ENCODE results near the gene SMC3.
A peak's percentile ranks its signal among the peaks of the same experiment; 100 is the strongest.

The SMC3 gene

GRCh38 chr10:110558041-110558440 is 9.5 kb upstream of the SMC3 start:
- no peaks in the 10 kb centered on the region for H3K36me3 ChIP-seq
- H3K4me3 ChIP-seq (ENCODE audit: low read depth, low read length): no peak overlapping the region
- TF ChIP-seq CTCF (IDR thresholded peaks at IDR 0.05; ENCODE audit: low read depth, low read length): no peak
- H3K9me3 ChIP-seq (ENCODE audit: severe bottlenecking): no peaks in the 10 kb centered on the region
- H3K27ac ChIP-seq: no peak overlapping the region
- DNase-seq: no peak
- no peaks in the 10 kb centered on the region for H3K27me3 ChIP-seq (ENCODE audit: insufficient read depth, low read depth, severe bottlenecking)

GRCh38 chr10:110560012-110560411 is 7.5 kb upstream of the SMC3 start:
- Histone ChIP-seq H3K27ac (no peak overlapping the region), H3K27me3 (ENCODE audit: insufficient read depth, low read depth, severe bottlenecking) (no peaks in the 10 kb centered on the region), H3K9me3 (ENCODE audit: severe bottlenecking) (no peaks in the 10 kb centered on the region), H3K36me3 (no peaks in the 10 kb centered on the region), H3K4me3 (ENCODE audit: low read depth, low read length) (no peak overlapping the region)
- TF ChIP-seq CTCF (IDR thresholded peaks at IDR 0.05; ENCODE audit: low read depth, low read length): no peak
- no peak for DNase-seq

- Histone ChIP-seq H3K9me3 (ENCODE audit: severe bottlenecking) (no peaks in the 10 kb centered on the region), H3K27me3 (ENCODE audit: insufficient read depth, low read depth, severe bottlenecking) (no peaks in the 10 kb centered on the region)
Observed at GRCh38 chr10:110561292-110561691, 6.2 kb upstream of the SMC3 start.

GRCh38 chr10:110562348-110562747 is 5.1 kb upstream of the SMC3 start:
- DNase-seq: no peak
- no peaks in the 10 kb centered on the region for H3K36me3 ChIP-seq
- no peak for TF ChIP-seq CTCF (IDR thresholded peaks at IDR 0.05; ENCODE audit: low read depth, low read length)
- no peaks in the 10 kb centered on the region for H3K27me3 ChIP-seq (ENCODE audit: insufficient read depth, low read depth, severe bottlenecking)
- H3K27ac ChIP-seq: no peak overlapping the region
- H3K4me3 ChIP-seq (ENCODE audit: low read depth, low read length): no peak overlapping the region
- no peaks in the 10 kb centered on the region for H3K9me3 ChIP-seq (ENCODE audit: severe bottlenecking)

More at GRCh38 chr10:110561292-110561691, 6.2 kb upstream of the SMC3 start:
- H3K27ac ChIP-seq: no peak overlapping the region
- no peak overlapping the region for H3K4me3 ChIP-seq (ENCODE audit: low read depth, low read length)
- no peak for TF ChIP-seq CTCF (IDR thresholded peaks at IDR 0.05; ENCODE audit: low read depth, low read length)
- no peak for DNase-seq
- H3K36me3 ChIP-seq: no peaks in the 10 kb centered on the region

DNA sequence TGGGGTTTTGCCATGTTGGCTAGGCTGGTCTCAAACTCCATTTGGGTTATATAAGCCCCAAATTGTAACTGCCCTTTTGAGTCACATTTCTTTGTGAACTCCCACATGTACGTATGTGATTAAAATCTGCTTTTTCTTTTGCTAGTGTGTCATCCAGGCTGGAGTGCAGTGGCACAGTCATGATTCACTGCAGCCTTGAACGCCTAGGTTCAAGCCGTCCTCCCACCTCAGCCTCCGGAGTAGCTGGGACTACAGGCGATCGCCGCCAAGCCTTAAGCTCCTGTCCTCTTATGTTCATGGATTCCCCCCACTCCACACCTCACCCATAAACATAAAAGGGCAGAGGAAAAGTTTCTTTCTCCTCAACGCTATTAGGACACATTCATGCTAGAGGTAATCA is 4.4 kb upstream of the SMC3 start:
- Histone ChIP-seq H3K27me3 (ENCODE audit: insufficient read depth, low read depth, severe bottlenecking) (no peaks in the 10 kb centered on the region), H3K27ac (peak overlapping the region; percentile 20; the same call in 1 of the 2 replicates), H3K4me3 (ENCODE audit: low read depth, low read length) (no peak overlapping the region), H3K9me3 (ENCODE audit: severe bottlenecking) (no peaks in the 10 kb centered on the region), H3K36me3 (peaks cover 5% of the 10 kb centered on the region; the same call in 1 of the 2 replicates)
- no peak for TF ChIP-seq CTCF (IDR thresholded peaks at IDR 0.05; ENCODE audit: low read depth, low read length)
- no peak for DNase-seq

- Histone ChIP-seq H3K36me3 (peaks cover 25% of the 10 kb centered on the region), H3K27ac (peak overlapping the region; percentile 98), H3K9me3 (ENCODE audit: severe bottlenecking) (no peaks in the 10 kb centered on the region), H3K27me3 (ENCODE audit: insufficient read depth, low read depth, severe bottlenecking) (no peaks in the 10 kb centered on the region), H3K4me3 (ENCODE audit: low read depth, low read length) (peak overlapping the region; percentile 75)
- peak; percentile 87 for DNase-seq
- TF ChIP-seq CTCF (IDR thresholded peaks at IDR 0.05; ENCODE audit: low read depth, low read length): no peak
Observed at GRCh38 chr10:110566472-110567200, 859 bp upstream of the SMC3 start.

Measured in WERI-Rb-1 (cell line).